Stimulated activated CD4-positive, alpha-beta T cell treated with anti-CD3 and anti-CD28 coated beads, Interleukin-15, amount 100 ng/mL, for 1 hour (primary cell): ENCODE results near the gene EEF1G.
"Not testable (repeated sequence)": the region's sequence is repeated elsewhere in the genome, so short reads cannot be mapped to it uniquely, and the experiment has no call there.

ENCODE experiments used
- DNase-seq, 2 donors: peaks; one replicate each; pipeline ENCODE4 v3.0.0-alpha.2; 2020; ENCODE audit warnings: low read depth in 1 of 2, low spot score in 1 of 2

EEF1G gene

GRCh38 chr11:62603776-62604299, 30.1 kb upstream of the EEF1G start:
- DNase-seq, result no peak

GRCh38 chr11:62603072-62603408, 29.3 kb upstream of the EEF1G start:
- DNase-seq, result no peak

- DNase-seq, result no peak
These were observed 28.7 kb upstream of the EEF1G start for GRCh38 chr11:62602141-62603071.

GRCh38 chr11:62601372-62602140, 27.9 kb upstream of the EEF1G start, which contains the start of gene MTA2:
TSS of gene MTA2 (minus strand) at chr11:62601865. CDS start at chr11:62601450, 415 bp downstream.
- DNase-seq, result peak; percentile 99

GRCh38 chr11:62601122-62601371, 27.4 kb upstream of the EEF1G start:
- DNase-seq, result peak; percentile 18 to 35

- no peak for DNase-seq
These were observed 26.9 kb upstream of the EEF1G start for GRCh38 chr11:62600367-62601121.

GRCh38 chr11:62599901-62600300, 26.2 kb upstream of the EEF1G start:
- no peak for DNase-seq

- DNase-seq, result peak; percentile 83 to 91
These were observed 25.5 kb upstream of the EEF1G start for GRCh38 chr11:62599069-62599696.

- DNase-seq, result no peak
These were observed 21.4 kb upstream of the EEF1G start for GRCh38 chr11:62595124-62595523.

GRCh38 chr11:62593434-62594044, 19.8 kb upstream of the EEF1G start:
- DNase-seq, result peak; percentile 50 to 58

- DNase-seq, result no peak
These were observed 19.3 kb upstream of the EEF1G start for GRCh38 chr11:62592989-62593421.

- no peak for DNase-seq
These were observed 18.6 kb upstream of the EEF1G start for GRCh38 chr11:62592146-62592815.

GRCh38 chr11:62591448-62592145, 17.9 kb upstream of the EEF1G start, which contains the start of gene TUT1:
TSS of gene TUT1 (minus strand) at chr11:62591523. CDS start at chr11:62591485, 38 bp downstream.
- DNase-seq, result peak; percentile 85 to 92

- DNase-seq, result no peak
These were observed 15.4 kb upstream of the EEF1G start for GRCh38 chr11:62588966-62589637.

GRCh38 chr11:62585356-62585755, 11.7 kb upstream of the EEF1G start:
- DNase-seq, result not testable (repeated sequence)

- DNase-seq, result not testable (repeated sequence)
These were observed 8.0 kb upstream of the EEF1G start for GRCh38 chr11:62581735-62582134.

- no peak for DNase-seq
These were observed 7.4 kb upstream of the EEF1G start for GRCh38 chr11:62580959-62581715.

- DNase-seq, result no peak
These were observed 5.6 kb upstream of the EEF1G start for GRCh38 chr11:62579252-62579651.
